NCI-H1930 (cell line): ENCODE measurements around the gene RNF182.
"Not testable (repeated sequence)": the region's sequence is repeated elsewhere in the genome, so short reads cannot be mapped to it uniquely, and the experiment has no call there.

Experiments used
- DNase-seq, 2 experiments: peaks; one replicate each; lab custom pipeline; 2025; lab: John Stamatoyannopoulos, UW

RNF182 gene, protein sequence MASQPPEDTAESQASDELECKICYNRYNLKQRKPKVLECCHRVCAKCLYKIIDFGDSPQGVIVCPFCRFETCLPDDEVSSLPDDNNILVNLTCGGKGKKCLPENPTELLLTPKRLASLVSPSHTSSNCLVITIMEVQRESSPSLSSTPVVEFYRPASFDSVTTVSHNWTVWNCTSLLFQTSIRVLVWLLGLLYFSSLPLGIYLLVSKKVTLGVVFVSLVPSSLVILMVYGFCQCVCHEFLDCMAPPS

DNA sequence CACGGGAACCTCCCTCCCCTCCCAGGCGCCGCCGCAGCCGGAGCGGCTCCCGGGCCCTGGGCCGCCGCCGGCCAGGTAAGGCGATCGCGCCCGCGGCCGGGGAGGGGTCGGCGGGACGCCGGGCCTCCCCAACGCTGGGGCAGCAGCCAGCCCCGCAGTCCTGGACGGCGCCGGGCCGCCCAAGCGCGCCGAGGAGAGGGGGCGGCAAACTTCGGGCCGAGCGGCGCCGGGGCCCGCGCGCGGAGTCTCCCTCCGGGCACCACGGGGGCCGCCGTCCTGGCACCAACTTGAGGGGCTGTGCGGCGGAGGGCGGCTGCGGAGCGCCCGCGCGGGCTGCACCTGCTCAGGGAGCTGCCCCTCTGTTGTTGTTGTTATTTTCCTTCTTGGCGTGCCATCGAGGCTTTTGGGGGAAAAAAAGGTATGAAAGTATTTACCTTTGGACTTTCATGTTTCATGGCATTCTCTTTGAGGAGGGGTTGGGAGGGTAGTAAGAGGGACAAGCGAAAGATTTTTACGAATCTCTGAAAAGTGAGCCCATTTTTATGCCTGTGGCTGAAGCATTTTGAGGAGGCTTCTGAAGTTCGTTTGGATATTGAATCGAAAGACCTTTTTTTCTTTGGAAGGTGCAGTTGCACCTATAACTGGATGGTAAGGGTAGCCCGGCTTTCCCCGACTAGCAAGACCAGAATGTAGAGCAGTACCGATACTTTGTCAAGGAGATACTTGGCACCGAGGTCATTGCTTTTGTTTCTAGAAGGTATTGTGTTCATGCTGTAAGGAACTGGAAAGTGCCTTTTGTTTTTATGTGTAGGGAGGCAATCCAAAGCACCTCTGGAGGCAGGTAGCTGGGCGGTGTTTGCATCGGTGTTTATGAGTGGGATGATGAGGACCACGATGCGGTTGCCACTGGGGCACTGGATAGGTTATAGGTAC lies at the start of gene RNF182:
RNF182 (plus strand) TSS at position 4 of the 933 bp plus-strand sequence. CDS start 52,168 bp downstream, outside the sequence.
- peak in 1 of 2 experiments; percentile 30 for DNase-seq

DNA sequence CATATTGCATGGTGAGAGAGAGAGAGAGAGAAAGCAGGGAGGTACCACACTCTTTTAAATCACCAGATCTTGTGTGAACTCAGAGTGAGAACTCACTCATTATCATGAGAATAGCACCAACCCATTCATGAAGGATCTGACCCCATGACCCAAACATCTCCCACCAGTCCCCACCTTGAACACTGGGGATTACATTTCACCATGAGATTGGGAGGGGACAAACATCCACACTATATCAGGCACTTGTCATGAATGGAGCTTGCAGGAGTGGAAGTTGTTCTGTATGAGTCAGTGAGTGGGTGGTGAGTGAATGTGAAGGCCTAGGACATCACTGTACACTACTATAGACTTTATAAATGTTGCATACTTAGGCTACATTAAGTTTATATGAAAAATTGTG lies 47.7 kb upstream of the RNF182 start:
- no peak for DNase-seq

DNA sequence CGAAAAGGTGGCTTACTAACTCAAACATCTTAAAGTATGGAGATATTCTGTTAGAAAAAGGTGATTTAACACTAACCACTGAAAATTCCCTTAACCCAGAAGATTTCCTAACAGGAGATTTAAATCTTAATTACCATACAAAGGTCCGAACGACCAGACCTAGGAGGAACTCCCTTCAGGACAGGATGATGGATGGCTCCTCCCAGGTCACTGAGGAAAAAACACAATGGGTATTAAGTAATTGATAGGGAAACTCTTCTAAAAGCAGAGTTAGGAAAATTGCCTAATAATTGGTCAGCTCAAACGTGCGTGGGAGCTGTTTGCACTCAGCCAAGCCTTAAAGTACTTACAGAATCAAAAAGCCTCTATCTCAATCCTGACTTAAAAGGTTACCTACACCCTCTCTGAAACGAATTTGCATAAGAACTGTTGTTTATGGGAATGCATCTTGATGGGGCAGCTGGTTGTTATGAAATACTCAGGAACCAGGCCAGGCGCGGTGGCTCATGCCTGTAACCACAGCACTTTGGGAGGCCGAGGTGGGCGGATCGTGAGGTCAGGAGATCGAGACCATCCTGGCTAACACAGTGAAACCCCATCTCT lies 44.6 kb upstream of the RNF182 start:
- DNase-seq: not testable (repeated sequence)

DNA sequence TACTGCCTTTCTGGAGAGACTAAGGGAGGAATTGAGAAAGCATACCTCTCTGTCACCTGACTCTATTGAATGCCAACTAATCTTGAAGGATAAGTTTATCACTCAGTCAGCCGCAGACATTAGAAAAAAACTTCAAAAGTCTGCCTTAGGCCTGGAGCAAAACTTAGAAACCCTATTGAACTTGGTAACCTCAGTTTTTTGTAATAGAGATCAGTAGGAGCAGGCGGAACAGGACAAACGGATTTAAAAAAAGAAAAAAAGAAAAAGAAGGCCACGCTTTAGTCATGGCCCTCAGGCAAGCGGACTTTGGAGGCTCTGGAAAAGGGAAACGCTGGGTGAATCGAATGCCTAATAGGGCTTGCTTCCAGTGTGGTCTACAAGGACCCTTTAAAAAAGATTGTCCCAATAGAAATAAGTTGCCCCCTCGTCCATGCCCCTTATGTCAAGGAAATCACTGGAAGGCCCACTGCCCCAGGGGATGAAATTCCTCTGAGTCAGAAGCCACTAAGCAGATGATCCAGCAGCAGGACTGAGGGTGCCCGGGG lies 43.1 kb upstream of the RNF182 start:
- DNase-seq: no peak

DNA sequence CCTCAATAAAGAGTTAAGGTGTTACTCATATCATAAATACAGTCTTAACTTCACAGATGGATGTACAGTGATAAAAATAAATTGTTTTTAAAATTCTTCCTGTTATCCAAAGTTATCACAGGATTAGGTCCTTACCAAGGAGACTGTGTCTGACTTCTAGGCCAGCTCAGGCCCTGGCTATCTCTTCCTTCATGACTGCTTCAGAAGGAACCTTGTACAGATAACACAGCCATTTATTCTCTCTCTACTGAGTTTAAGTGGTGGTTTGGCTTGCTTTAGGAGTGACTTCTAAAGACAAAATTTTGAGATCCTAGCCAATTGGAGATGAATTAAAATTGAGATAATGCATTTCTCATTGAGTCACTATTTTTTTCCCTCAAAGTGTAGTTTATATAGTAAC lies 40.8 kb upstream of the RNF182 start:
- no peak for DNase-seq

DNA sequence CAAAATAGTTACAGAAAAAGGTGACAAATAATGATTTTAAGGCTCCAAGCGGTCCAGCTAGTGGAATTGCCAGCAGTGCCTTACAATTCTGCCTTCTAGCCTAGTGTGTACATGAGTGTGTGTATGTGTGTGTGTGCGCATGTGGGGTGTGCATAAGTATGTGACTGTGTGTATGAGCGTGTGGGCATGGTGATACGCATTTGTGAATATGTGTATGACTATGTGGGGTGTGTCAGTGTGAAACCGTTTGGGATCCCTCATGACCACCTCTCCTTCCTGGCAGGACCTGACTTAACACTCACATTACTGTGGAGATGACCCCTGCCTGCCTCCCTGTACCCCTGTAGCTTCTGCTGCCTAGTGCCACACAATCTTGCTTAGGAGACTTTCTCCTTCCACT lies 40.4 kb upstream of the RNF182 start:
- DNase-seq: no peak

DNA sequence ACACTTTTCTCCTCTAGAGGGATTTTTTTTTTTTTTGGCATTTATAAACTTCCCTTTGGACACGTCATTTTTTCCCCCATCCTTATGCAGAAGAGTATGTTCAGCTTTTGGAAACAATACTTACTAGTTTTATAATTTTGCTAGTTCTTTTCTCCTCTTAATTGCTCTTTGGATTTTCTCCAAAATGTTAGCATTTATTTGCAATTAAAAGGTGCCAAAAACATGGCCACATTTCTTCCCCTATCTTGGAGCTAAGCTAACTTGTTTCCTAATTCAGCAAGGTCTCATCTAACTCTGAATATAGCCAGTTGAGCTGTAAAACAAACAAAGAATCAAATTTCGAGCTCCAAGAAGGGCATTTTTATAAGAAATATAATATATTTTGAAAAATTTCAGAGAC lies 39.2 kb upstream of the RNF182 start:
- no peak for DNase-seq

DNA sequence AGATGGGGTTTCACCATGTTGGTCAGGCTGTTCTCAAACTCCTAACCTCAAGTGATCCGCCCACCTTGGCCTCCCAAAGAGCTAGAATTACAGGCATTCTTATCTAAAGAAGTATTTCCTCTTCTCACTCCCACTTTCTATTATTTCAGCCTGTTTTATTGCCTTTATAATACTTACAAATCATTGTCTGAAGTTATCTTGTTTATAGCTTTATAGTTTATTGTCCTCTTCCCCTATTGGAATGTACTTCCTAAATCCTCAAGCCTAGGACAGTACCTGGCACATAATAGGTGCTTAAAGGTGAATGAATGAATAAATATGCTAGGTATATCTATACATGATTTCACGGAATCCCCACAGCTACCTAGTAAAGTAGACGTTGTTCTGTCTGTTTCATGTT lies 37.8 kb upstream of the RNF182 start:
- DNase-seq: no peak

DNA sequence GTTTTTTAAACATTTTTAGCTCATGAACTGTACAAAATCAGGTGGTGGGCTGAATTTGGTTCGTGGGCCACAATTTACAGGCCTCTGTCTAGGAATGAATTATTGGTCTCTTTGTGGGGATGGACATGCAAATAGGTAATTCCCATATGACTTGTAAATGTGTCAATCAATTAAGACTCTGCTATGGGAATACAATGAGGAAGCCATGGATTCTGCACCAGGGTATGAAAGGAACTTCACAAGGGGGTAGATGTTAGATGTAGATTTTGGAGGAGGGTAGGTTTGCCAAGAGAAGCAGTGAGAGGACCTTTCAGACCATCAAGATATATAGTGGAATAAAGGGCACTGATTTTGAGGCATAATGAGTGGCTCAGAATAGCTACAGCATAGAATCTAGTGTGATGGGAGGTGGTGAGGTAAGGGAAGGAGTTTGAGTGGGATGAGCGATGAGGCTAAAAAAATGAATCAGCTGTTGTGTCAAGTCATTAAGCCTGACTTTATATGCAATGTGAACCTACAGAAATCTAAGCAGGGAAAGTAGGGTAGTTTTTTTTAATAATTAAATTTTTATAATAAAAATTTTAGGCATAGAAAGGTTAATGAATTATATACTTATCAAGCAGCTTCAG lies 32.6 kb upstream of the RNF182 start:
- no peak for DNase-seq

DNA sequence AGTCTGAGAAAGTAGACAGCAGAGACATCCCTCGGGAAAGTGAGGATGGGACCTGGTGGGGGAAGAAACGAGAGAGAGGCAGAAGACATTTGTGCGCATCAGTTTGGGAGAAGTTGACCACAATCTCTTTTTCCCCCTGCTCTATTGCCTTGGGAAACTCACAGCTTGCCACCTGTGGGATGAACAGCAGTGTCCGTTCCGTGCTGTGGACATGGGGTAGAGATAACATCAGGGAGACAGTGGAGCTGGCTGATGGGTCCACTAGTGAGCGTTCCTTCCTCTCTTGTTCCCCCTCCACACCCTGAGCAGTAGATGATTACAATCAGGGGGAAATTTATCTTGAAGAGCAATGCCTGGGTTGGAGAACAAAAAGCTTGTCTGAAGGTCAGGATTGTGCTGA lies 21.8 kb upstream of the RNF182 start:
- DNase-seq: no peak

DNA sequence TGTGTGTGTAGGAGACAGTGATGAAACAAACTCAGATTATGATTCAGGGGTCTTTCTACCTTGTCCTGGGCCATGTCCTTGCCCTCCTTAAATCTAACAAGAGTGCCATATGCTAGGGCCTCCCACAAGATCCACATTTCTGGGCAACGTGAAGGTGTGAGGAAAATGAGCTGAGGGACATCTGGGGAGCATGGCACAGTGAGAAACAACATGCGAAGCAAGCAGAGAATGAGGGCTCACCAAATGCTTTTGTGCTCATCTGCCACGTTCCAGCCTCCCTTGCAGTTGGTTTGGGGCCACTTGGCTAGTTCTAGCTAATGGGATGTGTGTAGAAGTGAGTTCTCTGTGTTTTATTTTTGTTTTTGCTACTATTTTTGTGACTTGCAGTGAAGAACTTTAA lies 21.4 kb upstream of the RNF182 start:
- no peak for DNase-seq

DNA sequence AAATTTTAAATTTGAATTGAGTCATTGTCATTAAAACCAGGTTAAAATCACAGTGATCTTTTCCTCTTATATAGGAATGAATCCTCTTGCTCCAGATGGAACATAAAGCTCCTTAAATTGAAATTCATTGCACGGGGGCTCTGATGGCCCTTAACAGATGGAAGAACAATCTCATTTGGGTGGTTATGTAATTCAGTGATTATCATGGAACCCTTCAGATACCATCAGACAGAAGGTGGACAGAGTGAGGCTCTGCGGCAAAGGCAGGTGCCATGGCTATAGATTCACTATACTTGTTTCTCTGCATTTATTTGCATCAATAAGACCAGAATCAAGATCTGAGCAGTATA lies 17.8 kb upstream of the RNF182 start:
- DNase-seq: no peak

DNA sequence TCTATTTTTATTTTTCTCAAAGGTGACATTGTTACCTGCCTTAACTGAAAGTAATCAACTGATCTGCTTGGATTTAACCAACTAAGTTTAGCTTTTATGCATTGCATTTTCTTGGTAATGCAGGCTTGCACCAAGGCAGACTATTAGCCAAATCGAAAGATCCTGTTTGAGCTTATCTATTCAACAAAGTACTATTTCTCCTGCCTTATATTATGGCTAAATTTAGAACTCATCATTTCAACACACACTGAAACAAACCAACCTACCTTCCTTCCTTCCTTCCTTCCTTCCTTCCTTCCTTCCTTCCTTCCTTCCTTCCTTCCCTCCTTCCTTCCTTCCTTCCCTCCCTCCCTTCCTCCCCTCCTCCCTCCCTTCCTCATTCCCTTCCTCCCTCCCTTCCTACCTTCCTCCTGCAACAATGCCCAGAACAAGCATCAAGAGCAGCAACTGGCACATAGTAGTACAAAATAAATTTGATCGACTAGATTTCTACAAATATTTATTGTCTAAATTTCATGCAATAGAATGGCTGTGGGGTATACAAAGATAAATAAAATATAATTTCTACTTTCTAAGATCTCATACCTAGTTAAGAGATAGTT lies 17.0 kb upstream of the RNF182 start:
- DNase-seq: no peak

DNA sequence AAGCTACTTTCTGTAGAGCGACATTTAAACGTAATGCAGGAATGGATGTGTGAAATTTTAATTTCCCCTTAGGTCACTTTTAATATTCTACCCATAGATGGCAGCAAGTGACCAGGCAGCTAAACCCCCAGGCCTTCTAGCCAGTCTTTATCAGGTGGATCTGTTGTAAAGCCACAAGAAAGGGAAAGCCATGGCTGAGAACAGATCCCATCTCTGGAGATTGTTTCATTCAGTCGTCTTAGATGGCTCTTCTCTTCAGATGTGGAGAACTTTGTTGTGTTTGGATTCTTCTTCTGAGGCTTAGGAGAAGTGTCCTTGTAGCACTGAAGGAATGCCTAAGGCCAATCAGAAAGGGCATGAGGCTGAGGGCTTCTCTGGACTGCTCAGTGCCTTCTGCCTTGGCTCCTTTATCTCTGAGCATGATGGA lies 15.8 kb upstream of the RNF182 start:
- DNase-seq: peak; percentile 15 to 60

DNA sequence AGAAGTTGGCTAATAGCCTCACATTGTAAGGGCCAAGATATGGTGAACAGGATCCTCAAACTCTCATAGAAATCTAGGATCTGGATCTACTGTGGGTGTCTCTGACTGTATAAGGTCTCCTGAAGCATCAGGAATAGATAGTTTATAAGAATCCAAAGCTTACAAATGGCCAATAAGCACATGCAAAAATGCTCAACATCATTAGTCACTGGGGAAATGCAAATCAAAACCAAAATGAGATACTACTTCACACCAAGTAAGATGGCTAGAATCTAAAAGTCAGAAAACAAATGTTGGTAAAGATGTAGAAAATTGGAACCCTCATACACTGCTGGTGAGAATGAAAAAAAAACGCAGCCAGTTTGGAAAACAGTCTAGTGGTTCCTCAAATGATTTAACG lies 14.3 kb upstream of the RNF182 start:
- DNase-seq: no peak

DNA sequence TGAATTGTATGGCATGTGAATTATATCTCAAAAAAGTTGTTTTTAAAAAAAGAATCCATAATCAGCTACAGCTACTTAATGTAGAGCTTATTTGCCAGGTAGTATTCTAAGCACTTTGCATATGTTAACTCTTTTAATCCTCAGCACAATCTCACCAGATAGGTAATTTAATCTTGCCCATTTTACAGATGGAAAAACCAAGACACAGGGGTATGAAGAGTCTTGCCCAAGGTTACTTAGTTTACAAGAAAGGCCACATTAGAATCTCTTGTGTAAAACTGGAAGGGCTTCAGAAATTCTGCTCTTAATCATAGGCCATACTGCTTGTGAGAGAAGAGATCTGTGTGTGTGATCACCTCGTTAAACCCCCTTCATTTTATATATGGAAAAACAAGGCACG lies 13.4 kb upstream of the RNF182 start:
- DNase-seq: no peak

DNA sequence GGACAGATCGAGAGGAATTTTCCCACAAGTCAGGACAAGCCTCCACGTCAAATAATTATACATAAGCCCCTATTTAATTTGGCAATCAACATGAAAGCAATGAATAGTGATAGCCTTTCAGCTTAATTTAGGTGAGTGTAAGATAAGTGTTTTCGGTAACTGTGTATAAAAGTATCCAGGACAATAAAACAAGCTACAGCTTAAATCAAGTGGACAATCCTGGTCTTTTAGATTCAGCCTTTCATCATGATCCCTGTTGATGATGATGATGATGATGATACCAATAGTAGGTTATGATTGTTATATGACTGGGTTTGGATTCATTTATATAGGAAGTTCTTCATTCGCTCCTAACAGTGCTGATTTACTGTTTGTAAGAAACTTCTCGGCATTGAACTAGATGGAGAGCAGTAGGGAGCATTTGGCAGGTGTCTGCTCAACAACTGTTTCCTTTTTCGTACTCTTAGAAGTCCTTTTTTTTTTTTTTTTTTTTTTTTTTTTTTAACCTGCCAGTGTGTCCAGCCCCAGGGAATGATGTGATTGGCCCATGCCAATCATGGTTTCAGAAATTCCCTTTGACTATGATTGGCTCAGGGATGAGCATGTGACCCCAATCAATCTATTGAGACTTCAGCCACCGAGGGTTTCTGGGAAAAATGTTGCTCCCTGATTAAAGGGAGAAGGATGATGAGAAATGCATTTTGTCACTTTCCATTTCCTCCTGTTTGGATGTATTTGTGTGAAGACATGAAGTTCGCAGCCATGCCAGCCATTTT lies 11.3 kb upstream of the RNF182 start:
- DNase-seq: no peak

DNA sequence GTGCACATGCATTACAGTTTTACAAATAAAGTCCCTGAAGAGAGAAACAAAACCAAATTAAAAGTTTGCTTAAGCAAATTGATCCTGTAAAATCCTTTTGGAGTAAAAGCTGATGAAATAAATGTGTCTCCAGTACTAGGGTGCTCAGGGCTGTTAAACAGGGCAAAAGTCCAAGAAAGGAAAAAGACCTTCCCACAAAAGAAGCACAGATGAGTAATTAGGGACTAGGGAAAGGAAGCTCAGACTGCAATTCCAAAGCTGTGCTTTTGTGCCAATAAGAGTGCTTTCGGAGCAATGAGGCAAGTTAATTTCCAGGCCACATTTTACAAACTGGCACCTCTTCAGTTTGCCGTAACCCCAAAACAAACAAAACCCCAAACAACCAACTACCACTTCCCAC lies 10.4 kb upstream of the RNF182 start:
- no peak for DNase-seq

DNA sequence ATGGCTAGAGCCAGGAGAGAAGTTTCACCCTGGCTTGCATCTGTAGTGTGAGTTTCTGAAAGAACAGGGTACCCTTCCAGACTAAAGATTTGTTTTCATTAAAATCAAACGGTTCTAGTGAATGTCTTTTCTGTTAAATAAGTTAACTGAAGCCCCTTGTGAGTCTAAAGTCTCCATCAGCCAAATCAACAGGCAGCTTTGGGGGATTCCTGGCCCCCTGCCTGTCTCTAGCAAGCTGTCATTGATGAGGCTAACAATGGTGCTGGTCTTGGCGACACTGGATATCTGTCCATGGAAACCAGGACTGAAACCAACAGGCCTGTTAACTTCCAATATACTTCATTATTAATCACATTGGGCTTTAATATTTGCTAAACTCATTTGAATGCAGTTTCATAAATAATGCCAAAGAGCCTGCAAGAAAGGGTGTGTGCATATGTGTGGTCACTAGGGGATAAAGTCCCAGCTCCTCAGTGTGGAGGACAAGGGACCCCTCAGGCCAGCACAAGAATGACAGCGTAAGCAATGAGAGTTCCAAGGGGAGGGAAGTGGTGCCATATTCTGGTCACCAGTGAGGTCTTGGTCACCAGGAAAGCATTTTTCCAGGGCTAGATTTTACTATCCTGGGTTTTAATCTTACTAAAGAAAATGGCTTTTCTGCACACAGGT lies 9.1 kb upstream of the RNF182 start:
- DNase-seq: no peak

DNA sequence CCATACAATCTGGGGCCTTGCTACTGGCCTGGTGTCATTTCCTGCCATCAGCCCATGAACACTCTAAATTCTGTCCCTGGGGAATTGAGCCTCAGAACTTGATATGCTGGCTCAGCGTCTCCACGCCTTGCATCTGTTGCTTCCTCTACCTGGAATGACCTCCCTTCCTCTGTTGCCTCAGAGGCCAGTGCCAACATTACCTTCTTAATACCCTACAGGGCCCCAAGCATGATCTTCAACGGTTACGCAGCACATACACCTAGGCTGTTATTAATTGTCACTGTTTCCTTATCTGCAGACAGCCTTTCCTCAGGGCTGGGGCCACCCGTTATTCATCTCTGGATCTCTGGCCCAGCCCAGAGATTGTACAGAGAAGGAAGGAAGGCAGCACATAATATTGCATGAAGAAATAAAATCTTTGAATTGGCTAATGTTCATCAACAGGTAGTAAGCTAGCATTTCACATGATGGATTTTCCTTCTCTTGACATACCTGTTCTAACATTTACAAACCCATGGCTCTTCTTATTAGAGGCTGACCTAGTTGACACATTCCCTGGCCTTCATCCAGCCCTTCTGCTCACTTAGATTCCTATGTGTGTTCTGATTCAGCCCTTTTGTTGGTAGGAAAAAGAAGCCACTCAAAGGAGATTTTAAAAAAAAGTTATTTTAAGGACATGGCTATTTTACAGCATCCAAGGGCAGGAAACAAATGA lies 8.4 kb upstream of the RNF182 start:
- DNase-seq: no peak
